K562 (cell line): ENCODE data around the gene BRCA1. TPM values are rescaled to one million over a fixed set of nuclear protein-coding genes. Genes with fewer than 3 reads are reported as not detected.
A peak's percentile ranks its signal among the peaks of the same experiment; 100 is the strongest.

Source experiments
- BRD4 ChIP-seq: fragments of 200-600 bp; sonication (generic); IDR thresholded peaks from 2 replicates; pipeline ENCODE4 v1.6.1; 2017; ENCODE audit warnings: inconsistent platforms
- CEBPG ChIP-seq, 3 experiments: fragments of 200-800 bp in 1 of 3; sonication (Bioruptor generic) in 1 of 3; sonication (generic) in 1 of 3; formaldehyde crosslinking in 1 of 3; IDR thresholded peaks in 2 of 3; conservative IDR thresholded peaks in 1 of 3; 2 replicates each; pipeline versions ENCODE4 v1.6.1 to v1.8.0; 2016 to 2022; ENCODE audit warnings: missing compliant biosample characterization in 2 of 3, missing genetic modification characterization in 2 of 3, mild to moderate bottlenecking in 1 of 3, missing genetic modification reagents in 1 of 3
- CHCHD3 ChIP-seq: fragments of 250-450 bp; sonication (Bioruptor Pico); IDR thresholded peaks from 2 replicates; pipeline ENCODE4 v2.1.2; 2022; ENCODE audit warnings: mild to moderate bottlenecking
- COPS2 ChIP-seq: fragments of 450-650 bp; conservative IDR thresholded peaks from 2 replicates; pipeline ENCODE4 v1.6.1; 2016; ENCODE audit warnings: mild to moderate bottlenecking, moderate library complexity
- MED1 ChIP-seq: sonication (generic); formaldehyde crosslinking; IDR thresholded peaks from 2 replicates; pipeline ENCODE4 v1.8.1; 2023; ENCODE audit warnings: missing genetic modification reagents, borderline replicate concordance
- PTRF ChIP-seq: fragments of 450-650 bp; IDR thresholded peaks from 2 replicates; pipeline ENCODE4 v1.6.1; 2016; ENCODE audit warnings: mild to moderate bottlenecking, missing genetic modification characterization, missing compliant biosample characterization
- REST ChIP-seq, 2 experiments: fragments of 450-650 bp; formaldehyde crosslinking in 1 of 2; IDR thresholded peaks; 2 replicates each; pipeline versions ENCODE4 v1.4.0 to v1.6.1; 2014 to 2020; ENCODE audit warnings: mild to moderate bottlenecking in 2 of 2, borderline replicate concordance in 1 of 2, low read depth in 1 of 2
- SRSF9 ChIP-seq: fragments of 200-400 bp; formaldehyde crosslinking; IDR thresholded peaks from 2 replicates; pipeline ENCODE4 v1.6.1; 2017; ENCODE audit warnings: low read depth, low read length, borderline replicate concordance
- STAT5B ChIP-seq: fragments of 250-450 bp; sonication (Bioruptor Pico); IDR thresholded peaks from 2 replicates; pipeline ENCODE4 v1.8.0; 2021; ENCODE audit warnings: mild to moderate bottlenecking, inconsistent platforms
- ZNF12 ChIP-seq: sonication (generic); formaldehyde crosslinking; IDR thresholded peaks from 2 replicates; pipeline ENCODE4 v1.4.0; 2020; ENCODE audit warnings: mild to moderate bottlenecking, missing genetic modification reagents
- ZNF561 ChIP-seq: fragments of 450-650 bp; formaldehyde crosslinking; conservative IDR thresholded peaks from 2 replicates; pipeline ENCODE4 v1.4.0; 2020; ENCODE audit warnings: mild to moderate bottlenecking, moderate library complexity
- ZNF584 ChIP-seq: fragments of 200-800 bp; sonication (Bioruptor generic); IDR thresholded peaks from 2 replicates; pipeline ENCODE4 v1.6.1; 2016; ENCODE audit warnings: low read depth, mild to moderate bottlenecking, missing genetic modification characterization, missing compliant biosample characterization
- polyA plus RNA-seq, 8 experiments: library from polyadenylated mRNA; depleted of rRNA in 4 of 8; stranded (reverse) in 5 of 8; unstranded in 3 of 8; fragments of >200 nt; fragmentation: Nextera tagmentation in 2 of 8; fragmentation: Illumina TruSeq in 1 of 8; extraction: Ambion mirVana in 2 of 8; extraction: Trizol in 1 of 8; gene quantifications; 2 replicates each; pipeline versions ENCODE4 v1.2.1 to v1.2.3, GENCODE V29; 2011 to 2014; ENCODE audit warnings: inconsistent platforms in 1 of 8, missing spikeins in 1 of 8
- total RNA-seq, 7 experiments: library from RNA; depleted of rRNA in 6 of 7; stranded (reverse); fragments of >200 nt in 6 of 7; fragmentation: Illumina TruSeq in 2 of 7; extraction: Trizol in 2 of 7; gene quantifications; 2 replicates each; pipeline versions ENCODE4 v1.2.1 to v1.2.3, GENCODE V29; 2011 to 2021; ENCODE audit warnings: low replicate concordance in 1 of 7
- TF ChIP-seq, protein P1 (sequence below): fragments of 250-450 bp; sonication (Bioruptor Pico); IDR thresholded peaks from 2 replicates; pipeline ENCODE4 v1.4.0; 2020; ENCODE audit warnings: mild to moderate bottlenecking, moderate library complexity

BRCA1 gene
- total and polyA plus RNA-seq, 9 of the 15 experiments (the other 6 are each of a cell fraction or from before 2014, with no cell fraction given) = 25.9 to 95.3 (median 62.3) TPM

GRCh38 chr17:42997984-42998938, 126.9 kb downstream of the BRCA1 start, which contains the start of gene RPL27 (continued):
- TF ChIP-seq CHCHD3 (CRISPR knock-in tag) (no peak), REST (IDR thresholded peaks at IDR 0.05; ENCODE audit: borderline replicate concordance) (peak; percentile 64; the same call in 1 of the 2 replicates), REST (CRISPR knock-in tag; IDR thresholded peaks at IDR 0.05; ENCODE audit: low read depth) (0 out of 2 replicates have a peak, but pooled peaks have one; percentile 25), CEBPG (CRISPR knock-in tag; IDR thresholded peaks at IDR 0.05) (no peak), CEBPG (tag; conservative IDR thresholded peaks at IDR 0.05 in 1 of 2, IDR thresholded peaks at IDR 0.05 in 1 of 2) (no peak), ZNF12 (CRISPR knock-in tag) (no peak), MED1 (no peak), STAT5B (CRISPR knock-in tag) (no peak), COPS2 (no peak), ZNF561 (CRISPR knock-in tag) (no peak), PTRF (tag) (no peak), SRSF9 (no peak), ZNF584 (CRISPR knock-in tag) (peak; percentile 59; the same call in 1 of the 2 replicates), BRD4 (peak; percentile 93)
- TF ChIP-seq, protein P1, sequence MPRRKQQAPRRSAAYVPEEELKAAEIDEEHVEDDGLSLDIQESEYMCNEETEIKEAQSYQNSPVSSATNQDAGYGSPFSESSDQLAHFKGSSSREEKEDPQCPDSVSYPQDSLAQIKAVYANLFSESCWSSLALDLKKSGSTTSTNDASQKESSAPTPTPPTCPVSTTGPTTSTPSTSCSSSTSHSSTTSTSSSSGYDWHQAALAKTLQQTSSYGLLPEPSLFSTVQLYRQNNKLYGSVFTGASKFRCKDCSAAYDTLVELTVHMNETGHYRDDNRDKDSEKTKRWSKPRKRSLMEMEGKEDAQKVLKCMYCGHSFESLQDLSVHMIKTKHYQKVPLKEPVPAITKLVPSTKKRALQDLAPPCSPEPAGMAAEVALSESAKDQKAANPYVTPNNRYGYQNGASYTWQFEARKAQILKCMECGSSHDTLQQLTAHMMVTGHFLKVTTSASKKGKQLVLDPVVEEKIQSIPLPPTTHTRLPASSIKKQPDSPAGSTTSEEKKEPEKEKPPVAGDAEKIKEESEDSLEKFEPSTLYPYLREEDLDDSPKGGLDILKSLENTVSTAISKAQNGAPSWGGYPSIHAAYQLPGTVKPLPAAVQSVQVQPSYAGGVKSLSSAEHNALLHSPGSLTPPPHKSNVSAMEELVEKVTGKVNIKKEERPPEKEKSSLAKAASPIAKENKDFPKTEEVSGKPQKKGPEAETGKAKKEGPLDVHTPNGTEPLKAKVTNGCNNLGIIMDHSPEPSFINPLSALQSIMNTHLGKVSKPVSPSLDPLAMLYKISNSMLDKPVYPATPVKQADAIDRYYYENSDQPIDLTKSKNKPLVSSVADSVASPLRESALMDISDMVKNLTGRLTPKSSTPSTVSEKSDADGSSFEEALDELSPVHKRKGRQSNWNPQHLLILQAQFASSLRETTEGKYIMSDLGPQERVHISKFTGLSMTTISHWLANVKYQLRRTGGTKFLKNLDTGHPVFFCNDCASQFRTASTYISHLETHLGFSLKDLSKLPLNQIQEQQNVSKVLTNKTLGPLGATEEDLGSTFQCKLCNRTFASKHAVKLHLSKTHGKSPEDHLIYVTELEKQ = no peak
